KOPT-K1 (cell line): Measurements from ENCODE around the gene ZCCHC14.

Source experiments
- H3K27ac ChIP-seq: fragments of 200-600 bp; sonication (generic); 2 replicates; pipeline ENCODE4 v1.5.1; 2016; ENCODE audit warnings: antibody characterized with exemption, mild to moderate bottlenecking, low read depth, low read length; ENCODE audit not compliant: poor library complexity, severe bottlenecking
- H3K36me3 ChIP-seq: fragments of 200-600 bp; sonication (generic); 2 replicates; pipeline ENCODE4 v1.5.1; 2017; ENCODE audit warnings: antibody characterized with exemption, mild to moderate bottlenecking, low read length, moderate library complexity; ENCODE audit not compliant: insufficient read depth
- H3K9me3 ChIP-seq: fragments of 200-600 bp; sonication (generic); 2 replicates; pipeline ENCODE4 v1.5.1; 2017; ENCODE audit warnings: antibody characterized with exemption, low read length, mild to moderate bottlenecking; ENCODE audit not compliant: insufficient read depth, poor library complexity, severe bottlenecking

The ZCCHC14 gene

DNA sequence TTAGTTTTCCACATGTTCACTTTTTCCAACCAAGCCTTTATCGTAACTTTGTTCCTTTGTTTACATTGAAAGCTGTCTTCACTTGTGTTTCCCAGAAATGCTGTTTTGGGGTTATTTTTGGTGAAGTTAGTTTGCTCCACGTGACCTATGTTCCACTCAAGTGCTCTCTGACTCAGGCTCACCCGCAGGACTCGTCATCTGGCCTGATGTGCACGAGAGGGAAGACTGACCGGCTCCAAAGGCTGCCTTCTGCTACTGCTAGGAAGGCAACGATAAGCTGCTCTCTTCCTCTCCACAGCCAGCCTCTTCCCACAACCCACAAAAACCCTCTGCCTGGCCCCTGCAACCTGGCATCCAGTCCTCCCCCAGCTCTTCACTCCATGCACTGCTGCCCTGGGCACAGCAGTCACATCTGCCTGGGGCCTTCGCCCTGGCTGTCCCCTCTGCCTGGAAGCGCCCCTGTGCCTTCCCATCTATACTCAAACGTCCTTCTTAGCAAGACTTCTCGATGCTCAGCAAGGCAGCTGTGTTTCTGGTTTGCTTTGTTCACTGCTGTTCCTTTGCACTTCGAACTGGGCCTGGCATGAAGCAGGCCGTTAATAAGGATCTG lies 28.0 kb downstream of the ZCCHC14 start:
- Histone ChIP-seq H3K36me3 (no peaks in the 10 kb centered on the region), H3K27ac (no peak overlapping the region), H3K9me3 (no peaks in the 10 kb centered on the region)

DNA sequence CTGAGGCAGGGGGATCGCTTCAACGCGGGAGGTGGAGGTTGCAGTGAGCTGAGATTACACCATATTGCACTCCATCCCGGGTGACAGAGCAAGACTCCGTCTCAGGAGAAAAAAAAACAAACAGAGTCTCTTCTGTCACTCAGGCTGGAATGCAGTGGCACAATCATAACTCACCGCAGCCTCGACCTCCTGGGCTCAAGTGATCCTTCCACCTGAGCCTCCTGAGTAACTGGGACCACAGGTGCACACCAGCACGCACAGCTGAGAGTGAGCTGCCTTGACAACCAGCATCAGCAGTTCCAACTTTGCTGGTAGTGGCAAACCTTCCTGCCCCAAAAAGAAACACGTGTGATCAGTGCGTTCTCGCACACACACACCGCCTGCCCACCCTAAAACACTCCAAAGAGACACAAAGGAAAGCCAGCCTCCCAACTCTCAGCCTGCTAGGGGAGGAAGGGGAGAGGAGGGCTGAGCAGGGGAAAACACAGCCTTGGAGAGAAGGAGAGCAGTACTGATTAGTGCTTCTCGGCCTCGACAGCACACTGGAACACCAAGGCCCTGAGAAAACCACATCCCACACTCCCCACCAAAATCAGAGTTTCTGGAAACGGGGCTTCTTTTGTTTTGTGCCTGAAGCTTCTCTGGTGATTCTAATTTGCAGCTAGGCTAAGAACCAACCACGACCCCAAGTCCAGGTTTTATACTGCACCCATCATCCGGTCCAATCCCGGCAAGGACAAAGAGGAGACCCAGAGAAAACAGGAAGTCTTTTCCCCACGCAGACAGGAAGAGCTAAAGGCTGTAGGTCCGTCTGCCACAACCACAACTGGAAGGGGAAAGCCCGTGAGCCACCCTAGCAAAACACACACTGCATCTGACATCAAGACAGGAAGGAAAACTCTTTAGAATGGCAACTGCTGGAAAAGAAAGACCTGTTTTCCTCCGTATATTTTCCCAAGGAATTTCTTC lies 28.8 kb downstream of the ZCCHC14 start:
- no peaks in the 10 kb centered on the region for H3K36me3 ChIP-seq
- no peaks in the 10 kb centered on the region for H3K9me3 ChIP-seq
- no peak overlapping the region for H3K27ac ChIP-seq

DNA sequence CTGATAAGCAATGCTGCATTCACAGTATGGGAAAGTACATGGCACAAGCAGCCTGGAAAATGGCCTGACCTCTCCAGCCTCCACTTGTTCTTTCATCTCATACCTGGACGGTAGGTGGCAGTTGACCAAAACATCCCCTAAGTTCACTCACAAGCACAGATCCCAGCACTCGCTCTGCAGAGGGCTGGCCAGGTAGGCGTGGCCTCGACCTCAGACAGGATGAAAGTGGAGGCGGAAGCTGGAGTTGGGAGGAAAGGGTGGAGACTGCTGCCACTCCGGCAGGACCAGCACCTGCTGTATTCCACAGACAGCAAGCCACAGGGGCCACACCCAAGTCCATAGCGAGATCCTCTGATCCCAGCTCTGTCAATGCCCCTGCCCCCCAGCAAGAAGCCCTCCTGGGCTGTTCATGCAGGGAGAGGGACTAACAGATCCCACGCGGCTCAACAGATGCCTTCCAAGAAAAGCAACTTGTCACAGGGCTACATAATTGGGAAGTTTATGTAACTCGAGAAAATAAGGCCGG lies 31.3 kb downstream of the ZCCHC14 start:
- Histone ChIP-seq H3K27ac (no peak overlapping the region), H3K36me3 (no peaks in the 10 kb centered on the region)

DNA sequence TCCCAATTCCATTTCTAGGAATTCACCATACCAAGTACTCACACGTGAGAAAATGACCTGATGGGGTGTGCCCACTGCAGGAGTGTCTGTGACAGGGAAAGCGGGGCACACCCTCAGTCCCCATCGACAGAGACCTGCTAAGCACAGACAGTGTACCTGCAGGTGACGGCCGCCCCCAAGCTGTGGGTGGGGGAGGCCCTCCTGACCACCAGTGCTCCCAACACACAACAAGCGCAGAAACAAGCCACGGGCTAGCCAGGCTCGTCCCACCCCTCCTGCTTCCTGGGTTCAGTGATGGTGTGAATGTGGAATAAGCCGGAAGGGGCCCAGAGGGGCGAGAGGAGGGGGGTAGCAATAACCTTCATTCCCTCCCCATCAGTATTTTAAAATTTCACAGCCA lies 31.9 kb downstream of the ZCCHC14 start:
- Histone ChIP-seq H3K27ac (no peak overlapping the region), H3K9me3 (no peaks in the 10 kb centered on the region), H3K36me3 (no peaks in the 10 kb centered on the region)

More for the DNA sequence above, 31.3 kb downstream of the ZCCHC14 start:
- no peaks in the 10 kb centered on the region for H3K9me3 ChIP-seq

DNA sequence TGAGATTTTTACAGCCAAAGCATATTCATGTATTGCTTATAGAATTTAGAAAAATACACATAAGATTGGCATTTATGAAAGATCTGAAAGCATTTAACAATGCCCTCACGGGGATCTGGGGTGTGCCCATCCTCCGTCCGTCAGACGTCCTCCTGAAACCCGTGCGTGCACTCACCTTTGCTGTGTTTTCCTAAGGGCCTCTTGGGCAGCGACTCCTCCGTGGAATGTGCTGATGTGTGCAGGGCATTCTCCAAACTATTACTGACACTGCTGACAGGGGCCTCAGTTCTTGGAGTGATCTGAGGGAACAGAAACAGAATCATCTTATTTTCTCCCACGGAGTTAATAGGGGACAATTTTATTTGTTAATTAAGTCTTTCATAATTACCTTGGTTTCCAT lies 33.0 kb downstream of the ZCCHC14 start:
- Histone ChIP-seq H3K36me3 (no peaks in the 10 kb centered on the region), H3K9me3 (no peaks in the 10 kb centered on the region), H3K27ac (no peak overlapping the region)

DNA sequence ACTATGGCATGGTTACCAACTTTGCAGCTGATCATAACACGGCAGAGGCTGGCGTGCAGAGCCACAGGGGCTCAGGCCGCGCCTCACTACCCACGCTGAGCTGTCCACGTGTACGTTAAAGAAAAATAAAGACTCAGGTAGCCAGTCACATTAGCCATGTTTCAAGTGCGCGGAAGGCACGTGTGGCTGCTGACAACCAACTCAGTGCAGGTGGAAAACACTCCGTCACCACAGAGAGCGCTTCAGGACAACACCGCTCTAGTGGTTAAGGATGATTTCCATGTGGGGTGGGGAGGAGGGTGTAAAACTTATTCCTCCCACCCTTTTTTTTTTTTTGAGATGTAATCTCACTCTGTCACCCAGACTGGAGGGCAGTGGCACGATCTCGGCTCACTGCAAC lies 33.8 kb downstream of the ZCCHC14 start:
- Histone ChIP-seq H3K36me3 (no peaks in the 10 kb centered on the region), H3K27ac (no peak overlapping the region), H3K9me3 (no peaks in the 10 kb centered on the region)

DNA sequence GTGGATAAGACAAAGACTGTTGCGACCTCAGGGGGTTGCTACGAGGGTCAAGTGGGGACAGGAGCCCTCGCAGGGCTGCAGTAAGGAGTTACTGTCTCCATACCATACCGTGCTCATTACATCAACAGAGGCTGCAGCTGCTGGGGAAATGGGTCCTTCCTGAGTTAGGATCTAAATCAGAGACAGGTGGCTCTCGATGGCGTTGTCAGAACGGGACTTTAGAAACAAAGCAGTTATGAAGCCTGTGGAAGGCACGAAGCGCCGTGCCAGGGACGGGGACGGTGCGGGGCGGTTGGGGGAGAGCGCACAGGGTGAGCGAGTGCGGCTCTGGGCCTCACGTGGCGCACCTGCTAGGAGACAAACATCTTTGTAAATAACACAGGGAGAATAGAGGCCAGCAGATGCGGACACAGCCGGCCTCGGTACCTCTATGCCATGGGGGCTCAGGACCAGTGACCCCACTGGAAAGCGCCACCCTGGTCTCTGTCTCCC lies 34.4 kb downstream of the ZCCHC14 start:
- no peak overlapping the region for H3K27ac ChIP-seq

DNA sequence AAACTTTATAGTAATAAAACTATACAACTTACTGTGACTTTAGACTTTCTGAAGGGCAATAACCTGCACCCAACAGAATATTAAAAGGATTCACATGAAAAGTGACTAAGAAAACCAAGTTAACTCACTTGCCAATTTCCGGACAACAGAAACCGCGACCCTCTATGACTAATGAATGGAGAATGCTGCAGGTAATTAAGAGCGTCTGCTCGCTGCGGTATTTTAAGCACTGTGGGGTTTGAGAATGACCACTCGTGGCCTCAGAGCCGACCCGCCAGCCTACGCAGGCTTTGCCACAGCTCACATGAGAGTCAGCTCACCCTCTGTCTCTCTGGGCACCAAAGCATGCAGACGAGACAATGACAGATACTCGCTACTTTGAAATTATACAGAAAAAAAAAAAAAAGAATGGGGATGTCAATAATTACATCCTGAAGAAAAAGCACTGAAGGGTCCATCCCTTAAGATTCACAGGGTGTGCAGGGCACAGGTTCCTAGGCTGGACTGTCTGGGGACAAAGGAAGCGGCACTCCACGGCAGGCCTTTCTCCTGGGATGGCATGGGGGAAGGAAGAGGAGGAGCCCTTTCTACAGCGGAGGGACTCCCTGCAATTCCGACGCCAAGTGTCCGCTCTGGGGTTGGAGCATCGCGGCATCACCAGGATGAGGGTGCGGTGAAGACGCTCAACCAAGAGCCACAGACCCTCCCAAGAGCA lies 35.0 kb downstream of the ZCCHC14 start:
- H3K27ac ChIP-seq, result no peak overlapping the region
- H3K36me3 ChIP-seq, result no peaks in the 10 kb centered on the region
- no peaks in the 10 kb centered on the region for H3K9me3 ChIP-seq

More for the DNA sequence above, 34.4 kb downstream of the ZCCHC14 start:
- Histone ChIP-seq H3K9me3 (no peaks in the 10 kb centered on the region), H3K36me3 (no peaks in the 10 kb centered on the region)

DNA sequence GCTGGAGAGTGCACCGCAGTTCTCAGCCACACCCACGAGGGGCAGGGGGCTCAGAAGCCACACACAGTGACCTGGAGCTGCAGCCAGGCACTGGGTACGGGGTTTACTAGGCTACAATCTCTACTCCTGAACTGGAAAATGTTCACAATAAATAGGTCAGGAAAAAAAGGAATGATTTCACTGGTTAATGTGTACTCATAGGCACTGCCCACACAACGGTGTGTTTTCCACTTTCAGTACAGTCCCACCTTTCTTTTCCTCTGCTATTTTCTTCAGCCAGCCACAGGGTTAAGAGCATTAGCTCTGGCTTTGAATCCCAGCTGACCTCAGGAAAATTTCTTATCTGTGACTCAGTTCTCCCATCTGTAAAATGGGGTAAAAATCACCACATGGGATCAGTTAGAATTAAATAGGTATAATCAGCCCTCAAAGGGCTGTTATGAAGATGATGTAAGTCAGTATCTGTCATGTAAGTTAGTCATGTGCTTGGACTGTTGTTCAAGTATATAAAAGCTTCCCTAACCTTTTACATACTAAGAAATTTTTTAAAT lies 35.7 kb downstream of the ZCCHC14 start:
- Histone ChIP-seq H3K36me3 (no peaks in the 10 kb centered on the region), H3K27ac (no peak overlapping the region), H3K9me3 (no peaks in the 10 kb centered on the region)

DNA sequence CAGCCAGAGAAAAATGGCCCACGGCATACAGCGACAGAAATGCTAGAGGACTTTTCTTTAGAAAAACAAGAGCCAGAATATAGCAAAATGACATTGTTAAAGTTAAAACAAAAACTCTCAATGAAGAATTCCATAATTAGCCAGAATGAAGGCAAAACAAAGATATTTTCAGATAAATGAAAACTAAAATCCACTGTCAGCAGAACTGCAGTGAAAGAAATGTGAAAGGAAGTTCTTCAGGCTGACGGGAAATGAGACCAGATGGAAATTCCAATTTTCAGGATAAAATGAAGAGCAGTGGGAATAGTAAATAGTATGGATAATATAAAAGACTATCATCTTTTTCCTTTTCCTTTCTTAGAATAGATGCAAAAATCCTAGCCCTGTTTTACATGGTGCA lies 38.4 kb downstream of the ZCCHC14 start:
- no peaks in the 10 kb centered on the region for H3K9me3 ChIP-seq
- H3K27ac ChIP-seq, result no peak overlapping the region
- H3K36me3 ChIP-seq, result no peaks in the 10 kb centered on the region

DNA sequence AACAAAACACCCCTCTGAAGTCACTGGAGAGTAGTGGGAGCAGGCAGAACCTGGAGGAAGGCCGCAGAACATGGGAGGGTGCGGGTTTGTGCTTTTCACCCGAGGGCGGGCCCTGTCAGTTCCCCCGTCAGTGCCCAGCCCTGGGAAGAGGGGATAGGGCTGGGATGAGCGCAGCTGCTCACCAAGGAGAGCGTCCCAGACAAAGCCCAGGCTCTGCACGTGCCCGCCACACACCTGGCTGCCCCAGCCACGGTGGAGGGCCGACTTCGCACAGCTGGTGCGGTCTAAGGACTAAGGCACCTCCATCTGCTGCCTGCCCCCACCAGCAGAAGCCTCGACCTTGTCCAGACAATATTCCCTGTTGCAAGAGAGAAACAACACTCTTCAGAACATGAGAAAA lies 39.5 kb downstream of the ZCCHC14 start:
- no peaks in the 10 kb centered on the region for H3K36me3 ChIP-seq
- no peak overlapping the region for H3K27ac ChIP-seq
- H3K9me3 ChIP-seq, result no peaks in the 10 kb centered on the region

DNA sequence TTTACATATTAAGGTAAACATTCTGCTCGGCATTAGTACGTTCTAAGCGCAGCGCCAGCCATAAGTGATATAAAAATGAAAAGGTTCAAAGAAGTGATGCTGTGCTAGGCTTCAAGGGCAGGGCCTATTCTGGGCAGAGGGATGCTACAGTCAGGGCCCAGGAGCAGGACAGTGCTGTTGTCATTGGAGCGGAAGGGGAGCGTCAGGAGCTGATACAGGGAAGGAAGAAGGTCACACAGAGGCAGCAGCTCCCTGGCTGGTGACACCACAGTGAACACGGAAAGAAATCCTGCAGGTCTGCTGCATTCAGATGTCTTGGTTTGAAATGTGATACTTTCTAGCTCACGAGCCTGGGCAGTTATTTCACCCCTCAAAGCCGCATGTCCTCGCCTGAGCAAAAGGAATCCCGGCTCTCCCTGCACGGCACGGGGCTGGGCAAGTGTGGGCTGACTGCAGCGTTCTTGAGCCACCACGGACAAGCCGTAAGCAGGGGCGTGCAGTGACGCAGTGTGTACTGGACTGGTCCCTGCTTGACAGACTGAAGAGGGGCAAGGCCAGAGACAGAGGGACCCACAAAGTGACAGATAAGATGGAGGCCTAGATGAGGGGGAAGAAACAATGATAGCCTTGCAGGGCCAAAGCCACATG lies 41.1 kb downstream of the ZCCHC14 start:
- no peaks in the 10 kb centered on the region for H3K9me3 ChIP-seq
- H3K27ac ChIP-seq, result no peak overlapping the region
- no peaks in the 10 kb centered on the region; the same call in 1 of the 2 replicates for H3K36me3 ChIP-seq

DNA sequence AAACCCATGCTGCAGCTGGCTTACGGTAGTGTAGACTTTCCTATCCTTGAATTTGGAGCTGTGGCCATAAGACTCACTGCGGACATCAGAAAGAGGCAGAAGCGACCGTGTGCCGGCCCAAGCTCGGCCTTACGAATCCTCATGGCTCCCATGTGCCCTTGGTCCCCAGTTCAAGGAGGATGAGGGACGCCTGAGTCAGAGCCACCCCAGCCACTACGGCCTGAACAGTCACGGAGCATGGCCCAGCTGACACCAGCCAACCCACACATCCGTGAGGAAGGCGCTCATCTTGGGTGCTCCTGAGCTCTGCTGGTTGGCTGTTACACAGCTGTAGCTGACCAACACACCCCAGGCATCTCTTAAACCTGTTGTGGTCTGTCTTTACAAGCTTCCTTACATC lies 44.0 kb downstream of the ZCCHC14 start:
- Histone ChIP-seq H3K27ac (no peak overlapping the region), H3K36me3 (no peaks in the 10 kb centered on the region; the same call in 1 of the 2 replicates), H3K9me3 (peaks cover 3% of the 10 kb centered on the region)

DNA sequence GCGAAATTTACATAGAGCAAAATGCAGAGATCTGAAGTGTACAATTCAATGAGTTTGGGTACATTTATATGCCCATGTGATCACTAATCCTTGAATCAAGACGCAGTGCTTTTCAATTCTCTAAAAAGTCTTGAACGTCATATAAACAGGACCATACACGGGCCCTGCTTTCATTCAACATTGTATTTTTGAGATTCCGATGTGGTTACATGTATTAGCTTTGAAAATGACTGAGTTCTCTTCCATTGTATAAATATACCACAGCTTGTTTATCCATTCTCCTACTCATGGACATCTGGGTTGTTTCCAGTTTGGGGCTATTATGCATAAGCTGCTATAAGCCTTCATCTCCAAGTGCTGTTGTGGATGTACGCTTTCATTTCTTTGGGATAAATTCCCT lies 45.5 kb downstream of the ZCCHC14 start:
- Histone ChIP-seq H3K9me3 (peaks cover 7% of the 10 kb centered on the region), H3K36me3 (no peaks in the 10 kb centered on the region; the same call in 1 of the 2 replicates)

More for the DNA sequence above, 45.5 kb downstream of the ZCCHC14 start:
- no peak overlapping the region for H3K27ac ChIP-seq
